Activated effector memory CD4-positive, alpha-beta T cell treated with Interleukin-2 at 50 U/mL for 16 hours (primary cell): ENCODE measurements around the gene LAMB4.
"Not testable (repeated sequence)": the region's sequence is repeated elsewhere in the genome, so short reads cannot be mapped to it uniquely, and the experiment has no call there.

Experiments
- DNase-seq: peaks from one replicate; pipeline ENCODE4 v3.0.0-alpha.2; 2020

The LAMB4 gene

DNA sequence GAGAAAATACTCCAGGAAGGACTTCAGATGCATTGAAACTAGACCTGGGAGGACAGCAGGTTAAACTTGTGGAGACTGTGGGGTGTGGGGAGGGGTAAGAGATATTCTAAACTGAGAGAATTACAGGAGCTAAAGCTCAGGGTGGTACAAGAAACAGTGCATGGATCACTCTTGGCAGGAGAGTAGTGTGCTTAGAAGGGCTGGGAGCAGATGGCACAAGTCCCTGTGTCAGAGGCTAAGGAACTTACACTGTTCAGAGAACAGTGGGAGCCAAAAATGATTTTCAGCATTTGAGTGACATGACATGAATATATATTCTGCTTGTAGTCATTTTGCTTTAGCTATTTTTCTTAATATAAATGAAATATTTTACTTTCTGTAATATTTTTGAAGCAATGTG is 91.2 kb downstream of the LAMB4 start:
- DNase-seq = no peak

- DNase-seq = no peak
Observed at GRCh38 chr7:108037741-108038140, 92.4 kb downstream of the LAMB4 start.

- DNase-seq = no peak
Observed at GRCh38 chr7:108037140-108037539, 93.0 kb downstream of the LAMB4 start.

GRCh38 chr7:108034586-108034985 is 95.6 kb downstream of the LAMB4 start:
- DNase-seq = no peak

DNA sequence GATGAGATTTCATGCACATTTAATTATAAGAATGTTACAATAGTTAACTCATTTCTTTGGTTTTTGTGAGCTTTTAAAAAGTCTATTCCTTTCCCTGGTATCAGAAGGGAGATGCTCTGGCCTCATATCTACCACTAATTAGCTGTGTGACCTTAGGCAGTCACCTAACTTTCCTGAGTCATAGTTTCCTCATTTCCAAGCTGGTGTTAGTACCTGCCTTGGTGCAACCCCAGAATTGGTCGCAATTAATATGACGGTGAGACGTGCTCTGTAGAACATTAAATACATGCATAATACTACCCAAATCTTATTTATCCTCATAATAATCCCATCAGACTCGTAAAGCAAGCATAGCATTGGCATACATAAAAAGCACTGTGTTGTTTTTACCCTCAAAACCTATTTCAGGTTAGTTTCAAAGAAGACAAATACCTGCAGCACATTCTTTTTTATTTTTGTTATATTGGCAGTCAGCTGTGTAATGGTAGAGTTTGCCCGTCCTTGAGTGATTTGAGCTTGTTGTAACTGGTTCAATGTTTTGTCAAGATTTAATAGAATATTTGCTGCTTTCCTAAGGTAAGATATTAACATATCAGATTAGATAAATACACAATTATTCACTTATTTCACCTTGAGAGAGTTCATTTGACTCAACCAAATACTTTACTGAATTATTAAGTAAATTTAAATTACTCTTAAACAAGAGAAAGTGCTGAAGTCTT is 96.2 kb downstream of the LAMB4 start:
- DNase-seq = no peak

DNA sequence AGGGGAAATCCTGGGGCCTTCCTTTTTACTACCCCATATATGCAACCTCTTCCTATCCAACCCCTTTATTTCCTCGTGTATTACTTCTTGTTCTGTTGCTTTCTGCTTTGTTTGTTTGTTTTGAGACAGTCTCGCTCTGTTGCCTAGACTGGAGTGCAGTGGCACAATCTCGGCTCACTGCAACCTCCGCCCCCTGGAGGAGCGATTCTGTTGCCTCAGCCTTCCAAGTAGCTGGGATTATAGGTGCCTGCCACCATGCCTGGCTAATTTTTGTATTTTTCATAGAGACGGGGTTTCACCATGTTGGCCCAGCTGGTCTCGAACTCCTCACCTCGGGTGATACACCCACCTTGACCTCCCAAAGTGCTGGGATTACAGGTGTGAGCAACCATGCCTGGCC is 96.9 kb downstream of the LAMB4 start:
- DNase-seq = not testable (repeated sequence)

DNA sequence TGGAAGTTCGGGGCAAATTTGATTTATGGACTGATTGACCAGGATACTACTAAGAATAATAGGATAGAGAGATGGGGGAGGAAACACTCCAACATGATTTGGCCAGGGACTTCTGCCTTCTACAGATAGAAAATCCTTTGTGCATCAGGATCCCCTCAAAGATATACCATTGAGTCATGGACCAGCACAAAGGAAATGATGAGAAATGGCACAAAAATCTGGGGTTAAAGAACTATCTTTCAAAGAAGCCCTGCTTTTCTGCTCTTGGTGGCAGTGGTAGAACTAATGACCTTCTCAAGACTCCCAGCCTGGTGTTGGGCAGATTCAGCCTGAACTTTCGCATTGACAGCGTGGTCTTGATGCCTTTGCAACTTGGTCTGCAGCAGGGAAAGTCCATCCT is 99.6 kb downstream of the LAMB4 start:
- DNase-seq = no peak

GRCh38 chr7:108029034-108029433 is 101.1 kb downstream of the LAMB4 start:
- DNase-seq = no peak

- no peak for DNase-seq
Observed at GRCh38 chr7:108028111-108028510, 102.0 kb downstream of the LAMB4 start.

DNA sequence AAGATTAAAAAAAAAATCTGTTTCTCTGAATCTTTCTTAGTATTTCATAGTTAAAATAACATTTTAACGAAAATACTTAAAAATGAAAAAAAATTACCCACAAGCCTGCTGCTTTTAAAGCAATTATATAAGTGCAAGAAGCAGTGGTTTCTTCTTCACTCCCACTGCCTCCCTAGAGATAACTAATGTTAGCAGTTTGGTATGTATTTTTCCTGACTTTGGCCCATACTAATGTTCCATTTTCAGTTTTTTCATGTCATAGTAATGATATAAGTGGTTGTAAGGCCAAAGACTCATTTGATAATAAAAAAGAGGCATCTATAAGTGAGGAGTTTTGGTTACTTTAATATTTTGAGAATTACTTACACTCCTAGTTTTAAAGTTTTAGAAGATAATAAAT is 102.9 kb downstream of the LAMB4 start:
- DNase-seq = no peak

DNA sequence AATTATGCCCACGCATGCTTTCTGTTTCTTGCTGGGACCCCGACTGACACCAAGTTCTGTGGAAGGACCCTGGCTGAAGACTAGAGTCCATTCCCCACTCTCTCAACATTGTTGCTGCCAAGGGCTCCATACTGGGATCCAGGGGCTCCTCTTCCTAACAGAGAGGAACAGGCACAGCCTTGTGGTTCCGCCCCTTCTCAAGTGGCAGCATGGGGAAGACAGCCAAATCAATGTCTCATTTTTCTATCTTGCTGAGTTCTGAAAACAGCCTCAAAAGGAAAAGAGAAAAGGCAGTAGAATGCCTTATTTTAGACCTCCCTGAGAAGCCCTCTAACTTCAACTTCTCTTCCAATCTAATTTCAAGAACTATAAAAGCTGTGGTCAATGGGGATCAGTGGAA is 103.5 kb downstream of the LAMB4 start:
- DNase-seq = no peak

DNA sequence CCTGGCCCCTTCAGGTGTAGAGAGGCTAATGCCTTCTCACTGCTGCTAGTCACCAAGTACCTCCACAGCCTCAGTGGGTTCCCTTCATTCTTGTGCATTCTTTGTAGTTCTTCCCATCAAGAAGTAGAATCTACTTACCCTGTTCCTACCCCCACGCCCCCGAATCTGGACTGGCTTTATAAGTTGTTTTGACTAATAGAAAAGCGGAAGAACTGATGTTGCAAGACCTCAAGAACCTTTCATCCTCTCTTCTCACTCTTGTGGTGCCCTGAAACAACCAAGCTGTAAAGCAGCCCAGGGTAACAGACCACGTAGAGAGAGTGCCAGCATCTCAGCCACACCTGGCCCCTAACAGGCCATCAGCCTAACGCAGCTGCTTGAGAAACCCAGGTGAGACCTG is 104.0 kb downstream of the LAMB4 start:
- no peak for DNase-seq

- no peak for DNase-seq
Observed at GRCh38 chr7:108024538-108024937, 105.6 kb downstream of the LAMB4 start.

- DNase-seq = no peak
Observed at GRCh38 chr7:108020585-108020984, 109.6 kb downstream of the LAMB4 start.

GRCh38 chr7:108018668-108019067 is 111.5 kb downstream of the LAMB4 start:
- DNase-seq = no peak

GRCh38 chr7:108017776-108018151 is 112.4 kb downstream of the LAMB4 start:
- no peak for DNase-seq

DNA sequence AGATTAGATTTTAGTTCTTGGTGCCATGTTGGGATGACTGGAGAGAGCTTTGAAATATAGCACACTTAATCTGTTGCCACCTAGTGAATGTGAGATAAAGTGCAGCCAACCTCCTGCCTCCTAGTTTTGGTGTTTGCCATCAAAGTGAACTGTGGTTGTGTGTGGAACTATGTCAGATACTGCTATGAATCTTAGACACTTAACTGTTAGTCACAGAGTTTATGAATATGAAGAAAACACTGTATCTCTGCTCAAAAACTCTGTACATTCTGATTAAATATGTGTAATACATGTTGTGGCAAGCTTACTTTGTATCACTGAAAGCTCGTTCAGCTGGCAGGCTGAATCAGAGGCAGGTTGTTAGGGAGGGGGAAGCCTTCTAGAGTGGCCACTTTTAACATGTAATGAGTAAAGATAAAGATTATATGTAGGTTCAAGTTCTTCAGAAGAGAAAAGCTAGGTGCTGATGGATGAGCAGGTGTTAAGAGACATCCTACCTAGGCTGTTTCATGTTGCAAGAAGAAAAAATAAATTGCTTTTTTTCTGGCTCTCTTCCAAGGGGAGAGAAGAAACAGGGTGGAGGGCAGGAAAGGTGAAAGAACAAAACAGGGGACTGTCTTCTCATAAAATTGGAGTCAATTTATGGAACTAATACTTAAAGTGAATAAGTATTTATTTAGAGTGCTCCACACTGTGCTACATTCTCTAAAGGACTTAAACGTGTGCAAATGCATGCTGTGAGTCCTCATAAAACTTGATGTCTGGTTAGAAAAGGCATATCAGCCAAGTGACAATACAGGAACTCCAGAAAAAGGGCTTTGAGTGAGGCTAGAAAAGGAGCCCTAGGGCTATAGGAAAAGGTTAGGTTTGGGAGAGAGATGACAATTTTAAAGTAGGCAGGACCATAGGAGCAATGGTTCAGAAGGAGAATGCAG is 113.1 kb downstream of the LAMB4 start:
- DNase-seq = no peak

DNA sequence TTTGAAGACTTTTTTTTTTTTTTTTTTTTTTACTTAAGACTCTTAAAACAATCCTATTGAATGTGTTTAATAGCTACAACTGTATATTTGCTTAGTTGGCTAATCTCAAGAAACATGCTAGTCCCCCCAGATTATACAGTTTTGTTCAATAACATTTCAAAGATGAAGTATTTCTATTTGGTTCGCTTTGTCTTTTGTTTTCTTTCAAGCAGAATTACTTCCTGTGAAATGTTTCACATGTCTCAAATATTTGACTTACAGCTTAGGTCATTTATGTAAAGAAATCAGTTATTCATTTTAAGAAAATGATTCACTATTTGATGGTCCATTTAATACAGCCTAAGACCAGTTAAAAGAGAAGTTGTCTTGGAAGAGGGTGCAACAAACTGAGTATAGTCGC is 114.4 kb downstream of the LAMB4 start:
- no peak for DNase-seq

DNA sequence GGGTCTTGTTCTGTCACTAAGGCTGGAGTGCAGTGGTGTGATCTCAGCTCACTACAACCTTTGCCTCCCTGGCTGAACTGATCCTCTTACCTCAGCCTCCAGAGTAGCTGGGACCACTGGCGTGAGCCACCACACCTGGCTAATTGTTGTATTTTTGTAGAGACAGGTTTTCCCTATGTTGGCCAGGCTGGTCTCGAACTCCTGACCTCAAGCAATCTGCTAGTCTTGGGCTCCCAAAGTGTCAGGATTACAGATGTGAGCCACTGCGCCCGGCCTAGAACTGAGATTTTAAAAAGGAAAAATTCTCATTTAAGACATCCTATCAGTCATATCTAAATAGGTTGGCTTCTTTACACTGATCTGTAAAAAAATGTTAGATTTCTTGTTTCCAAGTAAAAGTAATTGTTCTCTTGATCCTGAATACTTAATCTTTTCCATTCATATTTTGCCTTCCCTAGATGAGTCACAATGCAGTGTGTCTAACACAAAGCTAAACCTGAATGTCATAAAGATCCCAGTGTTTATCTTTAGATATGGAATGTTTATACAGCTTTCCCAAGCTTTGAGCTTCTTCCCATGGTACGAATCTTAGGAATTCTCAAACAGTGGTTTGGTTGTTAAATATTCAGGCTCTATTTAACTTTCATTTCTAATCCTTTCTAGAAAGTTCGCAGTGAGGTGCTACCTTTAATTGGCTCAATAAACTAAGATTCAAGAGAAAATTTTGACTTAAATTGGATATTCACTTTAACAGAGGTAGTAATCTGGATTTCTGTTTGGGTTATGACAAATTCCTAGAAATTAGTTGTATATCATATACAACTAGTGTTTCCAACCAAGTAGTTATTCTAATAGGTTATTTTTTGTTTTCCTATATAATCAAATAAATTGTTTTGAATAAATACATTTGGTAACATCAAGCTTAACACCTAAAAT is 115.1 kb downstream of the LAMB4 start:
- no peak for DNase-seq

DNA sequence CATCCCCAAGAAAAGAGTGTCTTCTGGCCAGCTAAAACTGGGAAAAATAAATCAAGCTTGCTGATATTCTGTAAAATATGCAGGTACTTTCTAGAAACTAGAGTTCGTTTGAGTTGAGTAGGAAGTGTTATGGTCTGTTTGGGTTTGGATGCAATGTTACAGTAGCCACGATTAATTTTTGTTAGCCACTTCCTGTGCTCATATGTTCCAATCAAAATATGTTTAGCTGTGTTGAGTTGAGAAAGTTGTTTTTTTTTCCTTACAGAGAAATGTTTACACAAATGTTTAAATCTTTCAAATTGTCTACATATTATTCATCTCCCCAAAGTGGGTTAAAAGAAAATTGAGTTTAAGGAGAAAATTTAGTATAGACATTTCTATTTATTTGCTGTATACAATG is 115.9 kb downstream of the LAMB4 start:
- no peak for DNase-seq

- no peak for DNase-seq
Observed at GRCh38 chr7:108012499-108013430, 117.4 kb downstream of the LAMB4 start.

DNA sequence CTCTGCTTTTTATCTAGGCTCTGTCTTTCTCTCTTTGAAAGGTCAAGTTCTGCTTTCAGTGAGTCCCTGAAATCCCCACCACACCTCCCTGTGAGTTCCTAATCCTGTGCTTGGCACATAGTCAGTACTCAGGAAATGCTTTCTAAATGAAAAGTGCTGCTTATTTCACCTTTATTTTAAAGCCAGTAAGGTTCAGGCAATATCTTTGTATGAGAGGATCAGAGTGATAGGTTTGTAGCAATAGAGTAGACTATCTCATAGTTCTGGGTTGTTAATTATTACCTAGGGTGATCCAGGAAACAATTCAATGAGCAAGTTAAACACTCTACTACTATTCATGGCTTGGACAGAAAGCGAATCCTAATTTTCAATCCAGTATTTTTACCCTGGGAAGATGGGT is 119.8 kb downstream of the LAMB4 start:
- no peak for DNase-seq
